ENCODE measurements around the gene APBB2. TPM values are rescaled to one million over a fixed set of nuclear protein-coding genes. Genes with fewer than 3 reads are reported as not detected.

Gene APBB2
- total RNA-seq, 2 experiments from 2014 or later = 0.93 to 13.6 TPM

GRCh38 chr4:41211951-41212615 is 2.3 kb downstream of the APBB2 start:
- ATAC-seq = no peak
- Mint-ChIP-seq H3K36me3 (peaks cover under 1% of the 10 kb centered on the region), H3K27me3 (peaks cover 58% of the 10 kb centered on the region), H3K27ac (no peak overlapping the region), H3K4me1 (peaks cover 31% of the 10 kb centered on the region), H3K9me3 (ENCODE audit: low read depth) (no peaks in the 10 kb centered on the region), H3K4me3 (no peak overlapping the region)
- CTCF ChIA-PET = no interaction called here
- DNase-seq = no peak

GRCh38 chr4:41209901-41210300 is 4.4 kb downstream of the APBB2 start:
- peaks cover 1% of the 10 kb centered on the region for H3K36me3 Mint-ChIP-seq

GRCh38 chr4:41209187-41209586 is 5.2 kb downstream of the APBB2 start:
- CTCF ChIA-PET = no interaction called here
- Mint-ChIP-seq H3K27ac (no peak overlapping the region), H3K4me3 (no peak overlapping the region), H3K36me3 (peaks cover 1% of the 10 kb centered on the region), H3K9me3 (ENCODE audit: low read depth) (no peaks in the 10 kb centered on the region), H3K4me1 (peaks cover 23% of the 10 kb centered on the region), H3K27me3 (peaks cover 33% of the 10 kb centered on the region)
- ATAC-seq (no peak), DNase-seq (no peak)

More at GRCh38 chr4:41209901-41210300, 4.4 kb downstream of the APBB2 start:
- Mint-ChIP-seq H3K4me3 (no peak overlapping the region), H3K27me3 (peaks cover 38% of the 10 kb centered on the region), H3K9me3 (ENCODE audit: low read depth) (no peaks in the 10 kb centered on the region), H3K4me1 (peaks cover 25% of the 10 kb centered on the region), H3K27ac (no peak overlapping the region)
- CTCF ChIA-PET = no interaction called here
- no peak for DNase-seq
- ATAC-seq = no peak

GRCh38 chr4:41207291-41207831 is 7.0 kb downstream of the APBB2 start:
- Mint-ChIP-seq H3K9me3 (ENCODE audit: low read depth) (no peaks in the 10 kb centered on the region), H3K4me3 (no peak overlapping the region), H3K36me3 (peaks cover 1% of the 10 kb centered on the region), H3K4me1 (peaks cover 11% of the 10 kb centered on the region), H3K27ac (no peak overlapping the region), H3K27me3 (peaks cover 26% of the 10 kb centered on the region)
- ATAC-seq (peak; percentile 6), DNase-seq (no peak)
- CTCF ChIA-PET = interaction anchor here (1.3 kb wide), 1 partner anchor 17 kb away, joined by 3 read pairs; no protein-coding TSS in a partner anchor

- peaks cover 1% of the 10 kb centered on the region for H3K36me3 Mint-ChIP-seq
- H3K27me3 Mint-ChIP-seq = peaks cover 24% of the 10 kb centered on the region
- H3K9me3 Mint-ChIP-seq (ENCODE audit: low read depth) = no peaks in the 10 kb centered on the region
- ATAC-seq = no peak
- CTCF ChIA-PET = interaction anchor here (1.3 kb wide), 1 partner anchor 8 kb away, joined by 5 read pairs; the partner anchor contains the start of gene APBB2
- DNase-seq = no peak
- H3K27ac Mint-ChIP-seq = no peak overlapping the region
- no peak overlapping the region for H3K4me3 Mint-ChIP-seq
- H3K4me1 Mint-ChIP-seq = peaks cover 11% of the 10 kb centered on the region
These were observed 8.4 kb downstream of the APBB2 start for GRCh38 chr4:41205854-41206460.

- Mint-ChIP-seq H3K36me3 (peaks cover 1% of the 10 kb centered on the region), H3K9me3 (ENCODE audit: low read depth) (no peaks in the 10 kb centered on the region), H3K27me3 (peaks cover 26% of the 10 kb centered on the region), H3K4me3 (no peak overlapping the region), H3K4me1 (peaks cover 11% of the 10 kb centered on the region), H3K27ac (no peak overlapping the region)
- CTCF ChIA-PET = interaction anchor here (1.3 kb wide), 1 partner anchor 9 kb away, joined by 5 read pairs; the partner anchor contains the start of gene APBB2
- no peak for ATAC-seq
- DNase-seq = no peak
These were observed 9.2 kb downstream of the APBB2 start for GRCh38 chr4:41205130-41205529.

DNA sequence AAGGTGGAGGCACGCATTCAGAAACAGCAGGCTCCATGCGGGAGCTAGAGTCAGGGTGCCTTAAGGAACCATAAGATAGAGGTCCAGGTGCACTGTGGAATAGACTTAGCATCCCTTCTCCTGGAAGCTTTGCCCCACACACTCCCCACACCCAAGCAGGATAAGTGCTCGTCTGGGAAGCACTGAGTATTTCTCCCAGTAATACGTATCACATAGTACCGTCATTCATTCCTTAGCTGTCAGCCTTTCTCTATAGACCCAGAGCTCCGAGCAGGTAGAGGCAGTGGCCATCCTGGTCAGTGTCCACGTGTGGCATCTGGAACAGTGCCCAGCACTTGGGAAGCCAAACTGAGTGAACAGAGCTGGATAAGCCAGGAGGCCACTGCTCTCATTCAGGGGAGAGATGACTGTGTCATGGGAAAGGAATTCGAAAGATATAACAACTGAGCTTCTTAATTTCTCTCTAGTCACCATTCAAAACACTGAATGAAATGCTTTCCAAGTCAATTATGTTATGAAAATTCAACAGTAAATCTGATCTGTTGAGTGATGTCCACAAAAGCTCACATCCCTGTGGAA is 9.9 kb downstream of the APBB2 start:
- DNase-seq (no peak), ATAC-seq (no peak)
- peaks cover 1% of the 10 kb centered on the region for H3K36me3 Mint-ChIP-seq
- H3K9me3 Mint-ChIP-seq (ENCODE audit: low read depth) = no peaks in the 10 kb centered on the region
- H3K27ac Mint-ChIP-seq = no peak overlapping the region
- CTCF ChIA-PET = no interaction called here
- peaks cover 25% of the 10 kb centered on the region for H3K27me3 Mint-ChIP-seq
- peaks cover 11% of the 10 kb centered on the region for H3K4me1 Mint-ChIP-seq
- no peak overlapping the region for H3K4me3 Mint-ChIP-seq

DNA sequence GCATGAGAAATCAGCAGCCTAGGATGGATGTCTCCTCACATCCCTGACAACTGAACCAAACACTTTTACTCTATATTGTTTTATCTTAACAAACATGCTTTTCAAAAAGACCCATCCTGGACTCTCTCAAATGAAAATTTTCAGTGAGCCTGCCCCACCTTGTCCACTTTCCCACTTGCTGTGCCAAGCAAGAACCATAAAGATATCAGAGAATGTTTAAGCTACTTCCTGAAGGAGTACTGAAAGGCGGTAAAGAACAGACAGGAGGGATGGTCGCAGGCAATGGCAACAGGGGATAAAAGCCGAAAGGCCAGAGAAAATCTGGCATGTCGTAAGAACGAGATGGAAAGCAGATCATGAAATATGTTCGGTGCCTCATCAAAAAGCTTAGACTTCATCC is 10.5 kb downstream of the APBB2 start:
- H3K27ac Mint-ChIP-seq = no peak overlapping the region
- H3K9me3 Mint-ChIP-seq (ENCODE audit: low read depth) = no peaks in the 10 kb centered on the region
- ATAC-seq (no peak), DNase-seq (no peak)
- H3K4me1 Mint-ChIP-seq = peaks cover 11% of the 10 kb centered on the region
- H3K27me3 Mint-ChIP-seq = peaks cover 22% of the 10 kb centered on the region
- CTCF ChIA-PET = no interaction called here
- H3K36me3 Mint-ChIP-seq = peaks cover 1% of the 10 kb centered on the region
- H3K4me3 Mint-ChIP-seq = no peak overlapping the region

DNA sequence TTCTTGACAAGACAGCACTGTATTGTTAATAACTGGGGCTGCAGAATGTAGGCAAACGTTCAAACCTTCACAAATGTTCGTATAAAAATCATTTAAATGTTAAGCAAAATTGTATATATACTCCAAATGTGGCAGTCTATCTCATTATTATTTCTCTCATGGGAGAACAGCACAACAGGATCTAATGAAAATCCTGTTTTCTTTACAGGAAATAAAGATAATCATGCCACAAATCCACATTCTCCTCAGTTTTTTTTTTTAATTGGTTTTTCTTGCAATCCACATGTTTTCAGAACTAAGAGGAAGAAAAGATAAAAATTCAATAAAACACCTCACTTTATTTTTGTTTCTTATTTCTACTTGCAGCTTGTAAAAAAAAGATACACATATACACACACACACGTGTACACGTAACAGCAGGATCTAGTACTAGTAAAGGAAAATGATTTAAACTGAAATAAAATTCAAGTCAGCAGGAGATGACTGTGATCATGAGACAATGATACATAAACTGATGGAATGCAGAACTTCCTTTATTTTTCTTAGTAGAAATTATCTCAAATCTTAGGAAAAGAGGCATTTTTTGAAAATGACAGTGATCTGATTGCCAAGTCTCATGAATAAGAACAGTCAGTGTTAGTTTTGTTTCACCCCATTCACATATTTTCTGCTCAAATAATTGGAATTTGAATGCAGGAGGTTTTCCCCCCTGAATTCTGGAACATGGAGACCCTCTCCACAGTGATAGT is 11.3 kb downstream of the APBB2 start:
- peaks cover 11% of the 10 kb centered on the region for H3K4me1 Mint-ChIP-seq
- peaks cover 23% of the 10 kb centered on the region for H3K27me3 Mint-ChIP-seq
- no peak overlapping the region for H3K4me3 Mint-ChIP-seq
- no peak overlapping the region for H3K27ac Mint-ChIP-seq
- H3K36me3 Mint-ChIP-seq = peaks cover 1% of the 10 kb centered on the region
- ATAC-seq (no peak), DNase-seq (no peak)
- CTCF ChIA-PET = no interaction called here
- no peaks in the 10 kb centered on the region for H3K9me3 Mint-ChIP-seq (ENCODE audit: low read depth)

- CTCF ChIA-PET = no interaction called here
- Mint-ChIP-seq H3K27me3 (peaks cover 23% of the 10 kb centered on the region), H3K36me3 (peaks cover 1% of the 10 kb centered on the region), H3K4me3 (no peak overlapping the region), H3K4me1 (peaks cover 8% of the 10 kb centered on the region), H3K27ac (no peak overlapping the region), H3K9me3 (ENCODE audit: low read depth) (no peaks in the 10 kb centered on the region)
- DNase-seq (no peak), ATAC-seq (no peak)
These were observed 12.0 kb downstream of the APBB2 start for GRCh38 chr4:41202356-41202755.

- CTCF ChIA-PET = interaction anchor here (1.0 kb wide), 1 partner anchor 14 kb away, joined by 3 read pairs; the partner anchor contains the start of gene APBB2
These were observed 13.8 kb downstream of the APBB2 start for GRCh38 chr4:41200486-41201017.

GRCh38 chr4:41199788-41200187 is 14.6 kb downstream of the APBB2 start:
- Mint-ChIP-seq H3K36me3 (no peaks in the 10 kb centered on the region), H3K27me3 (peaks cover 25% of the 10 kb centered on the region), H3K4me1 (no peaks in the 10 kb centered on the region), H3K9me3 (ENCODE audit: low read depth) (no peaks in the 10 kb centered on the region), H3K27ac (no peak overlapping the region), H3K4me3 (no peak overlapping the region)
- no peak for ATAC-seq
- CTCF ChIA-PET = interaction anchor here (0.8 to 1.0 kb wide), 2 partner anchors 14 to 16 kb away, joined by 3 read pairs; partner anchors contain the start of gene APBB2
- DNase-seq = no peak

More at GRCh38 chr4:41200486-41201017, 13.8 kb downstream of the APBB2 start:
- Mint-ChIP-seq H3K4me3 (no peak overlapping the region), H3K27me3 (peaks cover 25% of the 10 kb centered on the region), H3K9me3 (ENCODE audit: low read depth) (no peaks in the 10 kb centered on the region), H3K4me1 (no peaks in the 10 kb centered on the region), H3K36me3 (no peaks in the 10 kb centered on the region), H3K27ac (no peak overlapping the region)
- ATAC-seq (no peak), DNase-seq (no peak)

- CTCF ChIA-PET = no interaction called here
- Mint-ChIP-seq H3K4me1 (no peaks in the 10 kb centered on the region), H3K36me3 (no peaks in the 10 kb centered on the region), H3K4me3 (no peak overlapping the region), H3K27ac (no peak overlapping the region), H3K27me3 (peaks cover 20% of the 10 kb centered on the region), H3K9me3 (ENCODE audit: low read depth) (no peaks in the 10 kb centered on the region)
- DNase-seq (no peak), ATAC-seq (no peak)
These were observed 16.3 kb downstream of the APBB2 start for GRCh38 chr4:41197996-41198395.

Measured in activated CD8-positive, alpha-beta memory T cell treated with anti-CD3 and anti-CD28 coated beads, Interleukin-2, amount 10 ng/mL, durations not matched to agents 7 days and 5 days (primary cell).